Measurements from ENCODE around the gene COL25A1.
"Not testable (repeated sequence)": the region's sequence is repeated elsewhere in the genome, so short reads cannot be mapped to it uniquely, and the experiment has no call there.

COL25A1 gene

DNA sequence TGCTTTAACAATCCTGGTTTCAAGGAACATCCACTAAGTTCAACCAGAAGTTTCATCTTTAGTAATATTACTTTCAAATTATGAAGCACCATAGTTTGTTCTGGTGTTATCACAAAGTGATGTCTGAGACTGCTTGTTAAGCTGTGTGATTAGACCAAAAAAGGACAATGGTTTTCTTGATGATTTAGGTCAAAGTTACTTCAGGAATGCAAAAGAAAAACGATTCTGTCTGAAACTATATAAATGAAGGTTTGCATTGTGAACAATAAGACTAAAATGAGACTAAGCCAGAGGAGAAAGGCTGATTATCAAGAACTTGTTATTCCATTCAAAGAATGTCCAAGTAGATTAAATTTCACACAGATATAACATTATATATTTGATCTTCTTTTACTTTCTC, 417.2 kb downstream of the COL25A1 start:
- Histone ChIP-seq H3K27me3 (ENCODE audit: insufficient read depth, insufficient read length) (no peaks in the 10 kb centered on the region), H3K9ac (ENCODE audit: insufficient read length, low read depth) (no peak overlapping the region), H3K36me3 (ENCODE audit: insufficient read depth, insufficient read length, low read length) (no peaks in the 10 kb centered on the region), H3K4me1 (ENCODE audit: insufficient read depth, insufficient read length) (no peaks in the 10 kb centered on the region), H3K9me3 (ENCODE audit: insufficient read depth, low read length) (no peaks in the 10 kb centered on the region), H3K4me3 (ENCODE audit: insufficient read length, low read depth) (no peak overlapping the region)
- TF ChIP-seq ZNF274 (IDR thresholded peaks at IDR 0.05; ENCODE audit: low read depth, low read length) (no peak), SUZ12 (IDR thresholded peaks at IDR 0.05; ENCODE audit: extremely low read depth, insufficient read depth, insufficient read length) (no peak), YY1 (IDR thresholded peaks at IDR 0.05; ENCODE audit: insufficient read depth, insufficient read length) (no peak)
- DNase-seq (ENCODE audit: low read depth, low spot score) = no peak

DNA sequence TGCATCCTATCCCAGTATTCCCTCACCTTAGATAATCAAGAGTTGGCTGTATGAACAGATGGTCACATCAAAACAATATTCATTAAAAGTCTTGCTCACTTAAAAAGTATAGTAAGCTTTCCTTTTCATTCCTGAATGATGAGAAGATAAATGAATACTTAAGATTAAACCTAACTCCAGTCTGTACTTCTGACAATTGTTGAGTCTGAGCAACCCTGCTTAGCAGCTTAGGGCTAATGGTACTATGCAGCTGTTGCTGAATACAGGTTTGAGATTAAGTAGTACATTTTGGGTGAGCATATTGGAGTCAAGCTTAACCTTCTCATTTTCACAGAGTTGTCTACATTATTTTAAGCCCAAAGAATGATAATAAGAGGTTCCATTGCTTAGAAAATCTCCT, 417.9 kb downstream of the COL25A1 start:
- Histone ChIP-seq H3K36me3 (ENCODE audit: insufficient read depth, insufficient read length, low read length) (no peaks in the 10 kb centered on the region), H3K4me1 (ENCODE audit: insufficient read depth, insufficient read length) (no peaks in the 10 kb centered on the region), H3K9ac (ENCODE audit: insufficient read length, low read depth) (no peak overlapping the region), H3K27me3 (ENCODE audit: insufficient read depth, insufficient read length) (no peaks in the 10 kb centered on the region), H3K4me3 (ENCODE audit: insufficient read length, low read depth) (no peak overlapping the region), H3K9me3 (ENCODE audit: insufficient read depth, low read length) (no peaks in the 10 kb centered on the region)
- no peak for DNase-seq (ENCODE audit: low read depth, low spot score)
- no peak for TF ChIP-seq SUZ12 (IDR thresholded peaks at IDR 0.05; ENCODE audit: extremely low read depth, insufficient read depth, insufficient read length)
- TF ChIP-seq ZNF274 (IDR thresholded peaks at IDR 0.05; ENCODE audit: low read depth, low read length) = no peak
- no peak for TF ChIP-seq YY1 (IDR thresholded peaks at IDR 0.05; ENCODE audit: insufficient read depth, insufficient read length)

DNA sequence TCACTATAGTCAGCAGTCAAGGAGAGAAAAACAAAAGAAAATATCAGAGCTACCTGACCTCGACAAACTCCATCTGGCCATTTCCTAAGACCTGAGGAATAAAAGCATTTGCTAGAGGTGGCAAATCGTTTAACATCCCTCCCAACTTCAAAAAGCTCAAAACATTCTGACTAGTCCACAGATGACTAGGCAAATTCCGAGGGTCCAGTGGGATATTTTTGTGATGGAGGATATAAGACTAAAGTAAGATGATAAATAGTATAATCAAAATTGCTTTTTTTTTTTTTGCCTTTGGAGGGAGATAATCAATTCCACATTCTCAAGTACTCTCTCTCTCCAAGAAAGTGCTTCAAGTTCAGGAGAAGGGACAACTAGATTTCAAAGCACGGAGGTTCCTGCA, 420.5 kb downstream of the COL25A1 start:
- DNase-seq (ENCODE audit: low read depth, low spot score) = no peak
- TF ChIP-seq ZNF274 (IDR thresholded peaks at IDR 0.05; ENCODE audit: low read depth, low read length) = no peak
- no peak for TF ChIP-seq YY1 (IDR thresholded peaks at IDR 0.05; ENCODE audit: insufficient read depth, insufficient read length)
- no peak for TF ChIP-seq SUZ12 (IDR thresholded peaks at IDR 0.05; ENCODE audit: extremely low read depth, insufficient read depth, insufficient read length)
- Histone ChIP-seq H3K9me3 (ENCODE audit: insufficient read depth, low read length) (no peaks in the 10 kb centered on the region), H3K27me3 (ENCODE audit: insufficient read depth, insufficient read length) (no peaks in the 10 kb centered on the region), H3K4me3 (ENCODE audit: insufficient read length, low read depth) (no peak overlapping the region), H3K4me1 (ENCODE audit: insufficient read depth, insufficient read length) (no peaks in the 10 kb centered on the region), H3K36me3 (ENCODE audit: insufficient read depth, insufficient read length, low read length) (no peaks in the 10 kb centered on the region), H3K9ac (ENCODE audit: insufficient read length, low read depth) (no peak overlapping the region)

DNA sequence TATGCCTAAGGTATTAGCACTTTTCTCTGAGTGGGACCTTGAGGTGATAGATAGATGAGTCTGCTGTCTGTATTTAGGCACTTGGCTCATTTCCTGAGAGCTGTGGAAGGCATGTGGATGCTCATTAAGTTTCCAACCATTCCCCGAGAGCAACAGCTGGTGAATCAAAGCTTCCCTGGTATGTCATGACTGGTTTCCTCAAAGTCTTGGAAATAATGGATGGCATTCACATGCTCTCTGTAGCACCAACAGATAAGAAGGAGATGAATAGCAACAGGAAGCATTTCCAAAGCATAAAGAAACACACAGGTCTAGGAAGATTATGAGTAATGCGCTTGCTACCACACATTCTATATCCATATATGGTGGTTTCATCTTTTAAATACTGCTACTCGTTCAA, 421.3 kb downstream of the COL25A1 start:
- DNase-seq (ENCODE audit: low read depth, low spot score) = no peak
- H3K4me1 ChIP-seq (ENCODE audit: insufficient read depth, insufficient read length) = no peaks in the 10 kb centered on the region
- no peaks in the 10 kb centered on the region for H3K36me3 ChIP-seq (ENCODE audit: insufficient read depth, insufficient read length, low read length)
- H3K4me3 ChIP-seq (ENCODE audit: insufficient read length, low read depth) = no peak overlapping the region
- no peak for TF ChIP-seq YY1 (IDR thresholded peaks at IDR 0.05; ENCODE audit: insufficient read depth, insufficient read length)
- no peak for TF ChIP-seq SUZ12 (IDR thresholded peaks at IDR 0.05; ENCODE audit: extremely low read depth, insufficient read depth, insufficient read length)
- no peak for TF ChIP-seq ZNF274 (IDR thresholded peaks at IDR 0.05; ENCODE audit: low read depth, low read length)
- no peak overlapping the region for H3K9ac ChIP-seq (ENCODE audit: insufficient read length, low read depth)
- no peaks in the 10 kb centered on the region for H3K9me3 ChIP-seq (ENCODE audit: insufficient read depth, low read length)
- H3K27me3 ChIP-seq (ENCODE audit: insufficient read depth, insufficient read length) = no peaks in the 10 kb centered on the region

GRCh38 chr4:108878806-108879205, 423.7 kb downstream of the COL25A1 start:
- no peak overlapping the region for H3K9ac ChIP-seq (ENCODE audit: insufficient read length, low read depth)
- DNase-seq (ENCODE audit: low read depth, low spot score) = no peak
- H3K4me3 ChIP-seq (ENCODE audit: insufficient read length, low read depth) = no peak overlapping the region
- H3K27me3 ChIP-seq (ENCODE audit: insufficient read depth, insufficient read length) = no peaks in the 10 kb centered on the region
- TF ChIP-seq YY1 (IDR thresholded peaks at IDR 0.05; ENCODE audit: insufficient read depth, insufficient read length) = no peak
- TF ChIP-seq ZNF274 (IDR thresholded peaks at IDR 0.05; ENCODE audit: low read depth, low read length) = no peak
- no peak for TF ChIP-seq SUZ12 (IDR thresholded peaks at IDR 0.05; ENCODE audit: extremely low read depth, insufficient read depth, insufficient read length)
- H3K9me3 ChIP-seq (ENCODE audit: insufficient read depth, low read length) = no peaks in the 10 kb centered on the region
- H3K36me3 ChIP-seq (ENCODE audit: insufficient read depth, insufficient read length, low read length) = no peaks in the 10 kb centered on the region
- H3K4me1 ChIP-seq (ENCODE audit: insufficient read depth, insufficient read length) = no peaks in the 10 kb centered on the region

- no peak overlapping the region for H3K4me3 ChIP-seq (ENCODE audit: insufficient read length, low read depth)
- no peaks in the 10 kb centered on the region for H3K9me3 ChIP-seq (ENCODE audit: insufficient read depth, low read length)
- no peak overlapping the region for H3K9ac ChIP-seq (ENCODE audit: insufficient read length, low read depth)
- no peak for DNase-seq (ENCODE audit: low read depth, low spot score)
- no peaks in the 10 kb centered on the region for H3K27me3 ChIP-seq (ENCODE audit: insufficient read depth, insufficient read length)
- H3K36me3 ChIP-seq (ENCODE audit: insufficient read depth, insufficient read length, low read length) = no peaks in the 10 kb centered on the region
- no peaks in the 10 kb centered on the region for H3K4me1 ChIP-seq (ENCODE audit: insufficient read depth, insufficient read length)
- TF ChIP-seq YY1 (IDR thresholded peaks at IDR 0.05; ENCODE audit: insufficient read depth, insufficient read length) = no peak
These were observed 424.6 kb downstream of the COL25A1 start for GRCh38 chr4:108877821-108878220.

DNA sequence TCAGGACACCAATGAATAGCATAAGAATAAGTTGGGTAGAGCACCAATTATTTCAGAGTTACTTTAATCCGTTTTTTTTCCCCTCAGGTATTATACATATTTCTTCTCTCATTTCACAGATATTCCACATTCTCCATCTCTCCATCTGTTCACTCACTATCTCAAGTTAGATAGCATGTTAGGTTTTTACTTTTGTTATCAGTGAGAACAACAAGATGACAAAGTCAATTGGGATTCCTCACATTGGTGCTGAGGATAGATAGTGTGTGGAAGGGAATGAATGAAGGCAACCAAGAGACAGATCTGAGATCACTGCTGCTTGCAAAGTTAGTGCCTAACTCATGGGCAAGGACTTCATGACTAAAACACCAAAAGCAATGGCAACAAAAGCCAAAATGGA, 427.7 kb downstream of the COL25A1 start:
- H3K36me3 ChIP-seq (ENCODE audit: insufficient read depth, insufficient read length, low read length) = no peaks in the 10 kb centered on the region
- H3K9me3 ChIP-seq (ENCODE audit: insufficient read depth, low read length) = no peaks in the 10 kb centered on the region
- no peak for DNase-seq (ENCODE audit: low read depth, low spot score)
- TF ChIP-seq ZNF274 (IDR thresholded peaks at IDR 0.05; ENCODE audit: low read depth, low read length) = no peak
- no peak for TF ChIP-seq SUZ12 (IDR thresholded peaks at IDR 0.05; ENCODE audit: extremely low read depth, insufficient read depth, insufficient read length)
- TF ChIP-seq YY1 (IDR thresholded peaks at IDR 0.05; ENCODE audit: insufficient read depth, insufficient read length) = no peak
- no peaks in the 10 kb centered on the region for H3K4me1 ChIP-seq (ENCODE audit: insufficient read depth, insufficient read length)
- H3K9ac ChIP-seq (ENCODE audit: insufficient read length, low read depth) = no peak overlapping the region
- H3K27me3 ChIP-seq (ENCODE audit: insufficient read depth, insufficient read length) = no peaks in the 10 kb centered on the region
- no peak overlapping the region for H3K4me3 ChIP-seq (ENCODE audit: insufficient read length, low read depth)

DNA sequence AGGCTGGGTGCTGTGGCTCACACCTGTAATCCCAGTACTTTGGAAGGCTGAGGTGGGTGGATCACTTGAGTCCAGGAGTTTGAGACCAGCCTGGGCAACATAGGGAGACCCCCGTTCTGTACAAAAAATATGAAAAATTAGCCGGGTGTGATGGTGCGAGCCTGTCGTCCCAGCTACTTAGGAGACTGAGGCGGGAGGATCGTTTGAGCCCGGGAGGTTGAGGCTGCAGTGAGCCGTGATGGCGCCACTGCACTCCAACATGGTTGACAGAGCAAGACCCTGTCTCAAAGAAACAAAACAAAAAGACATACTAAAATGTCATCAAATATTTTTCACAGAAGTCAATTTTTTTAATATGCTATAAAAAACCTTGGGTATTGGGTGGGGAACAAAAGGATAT, 432.5 kb downstream of the COL25A1 start:
- not testable (repeated sequence) for H3K4me3 ChIP-seq (ENCODE audit: insufficient read length, low read depth); H3K9ac ChIP-seq (ENCODE audit: insufficient read length, low read depth); H3K27me3 ChIP-seq (ENCODE audit: insufficient read depth, insufficient read length); H3K4me1 ChIP-seq (ENCODE audit: insufficient read depth, insufficient read length); H3K9me3 ChIP-seq (ENCODE audit: insufficient read depth, low read length); DNase-seq (ENCODE audit: low read depth, low spot score); H3K36me3 ChIP-seq (ENCODE audit: insufficient read depth, insufficient read length, low read length)

All from NT2/D1 (cell line).